ENCODE measurements around the gene ATP5IF1.

Gene ATP5IF1

GRCh38 chr1:28235755-28236655, at the start of gene ATP5IF1:
ATP5IF1 (plus strand) TSS chr1:28236124; CDS start chr1:28236184, 60 bp downstream.
- peak; percentile 72 to 84 (median 73) for DNase-seq (ENCODE audit: low read depth in 2 of 3, low spot score in 2 of 3)

- DNase-seq (ENCODE audit: low read depth in 2 of 3, low spot score in 2 of 3), result no peak
Measured at GRCh38 chr1:28190337-28190979, 45.5 kb upstream of the ATP5IF1 start.

DNA sequence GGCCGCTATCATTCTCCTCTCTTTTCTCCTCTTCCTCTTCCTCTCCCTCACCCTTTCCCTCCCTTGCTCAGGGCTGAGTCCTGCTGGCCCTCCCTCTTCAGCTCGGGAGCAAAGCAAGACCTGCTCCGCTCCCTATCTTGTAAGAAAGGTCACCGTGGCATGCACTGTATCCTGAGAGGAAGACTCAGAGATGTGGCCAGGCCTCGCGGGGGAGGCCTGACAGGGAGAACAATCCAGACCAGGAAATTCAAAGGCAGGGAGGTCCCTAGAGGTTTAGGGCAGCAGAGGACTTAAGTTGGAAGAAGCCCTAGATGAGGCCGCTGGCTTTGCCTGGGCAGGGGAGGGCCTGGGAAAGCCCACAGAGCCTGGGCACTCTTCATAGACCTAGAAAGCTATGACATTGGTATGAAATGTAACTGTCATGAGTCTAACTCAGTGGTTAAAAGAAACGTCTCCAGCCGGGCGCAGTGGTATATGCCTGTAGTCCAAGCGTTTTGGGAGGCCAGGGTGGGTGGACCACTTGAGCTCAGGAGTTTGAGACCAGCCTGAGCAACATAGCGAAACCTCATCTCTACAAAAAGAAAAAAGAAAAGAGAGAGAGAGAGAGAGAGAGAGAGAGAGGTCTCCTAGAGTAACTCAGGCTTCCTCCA, 44.8 kb upstream of the ATP5IF1 start:
- no peak for DNase-seq (ENCODE audit: low read depth in 2 of 3, low spot score in 2 of 3)

DNA sequence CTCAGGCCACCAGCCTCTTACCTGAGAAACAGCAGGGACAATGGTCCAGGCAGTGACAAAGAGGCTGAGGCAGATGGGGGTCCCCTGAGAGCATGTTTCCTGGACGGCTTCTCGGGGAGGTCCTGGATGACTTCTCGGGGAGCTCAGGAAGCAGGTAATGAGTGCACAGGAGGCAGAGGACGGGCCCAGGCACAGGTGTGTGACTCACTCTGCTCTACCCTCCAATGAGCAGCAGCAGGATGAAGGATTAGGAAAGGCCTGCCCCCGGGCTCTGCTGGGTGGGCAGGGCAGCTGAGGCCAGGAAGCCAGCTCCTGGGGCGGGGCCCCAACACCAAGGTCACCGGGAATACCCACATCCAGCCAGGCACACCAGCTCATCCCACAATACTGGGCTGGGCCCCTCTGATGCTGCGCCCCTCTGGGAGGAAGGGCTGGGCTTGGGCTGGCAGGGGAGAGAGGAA, 42.2 kb upstream of the ATP5IF1 start:
- no peak for DNase-seq (ENCODE audit: low read depth in 2 of 3, low spot score in 2 of 3)

GRCh38 chr1:28194326-28195035, 41.4 kb upstream of the ATP5IF1 start:
- no peak for DNase-seq (ENCODE audit: low read depth in 2 of 3, low spot score in 2 of 3)

- no peak for DNase-seq (ENCODE audit: low read depth in 2 of 3, low spot score in 2 of 3)
Measured at GRCh38 chr1:28195780-28196179, 40.1 kb upstream of the ATP5IF1 start.

GRCh38 chr1:28196330-28196729, 39.6 kb upstream of the ATP5IF1 start:
- no peak for DNase-seq (ENCODE audit: low read depth in 2 of 3, low spot score in 2 of 3)

GRCh38 chr1:28197682-28198415, 38.1 kb upstream of the ATP5IF1 start:
- DNase-seq (ENCODE audit: low read depth in 2 of 3, low spot score in 2 of 3), result no peak

DNA sequence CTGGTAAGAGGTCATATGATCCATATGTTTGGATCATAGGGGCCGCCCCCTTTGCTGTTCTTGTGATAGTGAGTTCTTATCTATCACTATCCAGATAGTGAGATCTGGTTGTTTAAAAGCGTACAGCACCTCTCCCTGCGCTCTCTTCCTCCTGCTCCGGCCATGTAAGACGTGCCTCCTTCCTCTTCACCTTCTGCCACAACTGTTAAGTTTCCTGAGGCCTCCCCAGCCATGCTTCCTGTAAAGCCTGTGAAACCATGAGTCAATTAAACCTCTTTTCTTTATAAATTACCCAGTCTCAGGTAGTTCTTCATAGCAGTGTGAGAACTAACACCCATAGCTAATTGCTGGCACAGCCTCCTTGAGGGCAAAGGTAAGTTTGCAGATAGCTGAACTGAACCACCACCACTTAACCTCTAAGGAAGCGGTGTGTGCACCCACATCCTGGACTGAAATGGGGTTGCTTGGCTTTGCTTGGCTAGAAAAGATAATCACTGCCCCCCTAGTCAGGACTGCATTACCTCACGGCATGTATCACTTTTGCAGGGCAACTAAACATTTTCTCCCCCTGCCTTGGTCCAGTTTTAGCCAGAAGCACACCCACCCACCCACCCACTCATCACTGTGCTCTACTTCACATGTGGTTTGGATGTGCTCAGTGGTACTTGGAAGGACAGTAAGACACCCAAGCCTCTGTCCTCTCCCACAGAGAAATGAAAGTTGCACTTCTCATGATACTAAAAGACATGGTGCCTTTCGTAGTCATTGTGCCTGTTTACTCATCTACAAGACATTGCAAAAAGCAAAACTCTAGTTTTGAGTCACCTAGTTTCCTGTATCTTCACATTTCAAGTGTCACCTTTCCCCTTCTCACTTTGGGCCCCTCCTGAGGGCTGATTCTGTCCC, 36.3 kb upstream of the ATP5IF1 start:
- DNase-seq (ENCODE audit: low read depth in 2 of 3, low spot score in 2 of 3), result peak; percentile 31 to 54 (median 32)

- no peak for DNase-seq (ENCODE audit: low read depth in 2 of 3, low spot score in 2 of 3)
Measured at GRCh38 chr1:28200234-28200873, 35.6 kb upstream of the ATP5IF1 start.

DNA sequence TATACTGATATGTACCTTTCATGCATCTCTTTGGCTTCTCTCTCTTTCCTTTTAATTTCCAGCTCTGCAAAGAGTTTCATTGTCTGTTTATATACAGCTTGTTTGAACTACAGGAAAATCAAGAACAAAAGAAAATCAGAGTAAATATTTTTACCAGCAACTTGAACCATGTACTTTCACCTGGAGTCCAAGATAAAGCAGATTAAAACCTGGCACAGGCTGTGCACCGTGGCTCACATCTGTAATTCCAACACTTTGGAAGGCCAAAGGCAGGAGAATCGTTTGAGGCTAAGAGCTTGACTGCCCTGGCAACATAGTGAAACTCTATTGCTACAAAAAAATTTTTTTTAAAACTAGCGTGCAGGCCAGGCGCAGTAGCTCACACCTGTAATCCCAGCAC, 30.7 kb upstream of the ATP5IF1 start:
- no peak for DNase-seq (ENCODE audit: low read depth in 2 of 3, low spot score in 2 of 3)

DNA sequence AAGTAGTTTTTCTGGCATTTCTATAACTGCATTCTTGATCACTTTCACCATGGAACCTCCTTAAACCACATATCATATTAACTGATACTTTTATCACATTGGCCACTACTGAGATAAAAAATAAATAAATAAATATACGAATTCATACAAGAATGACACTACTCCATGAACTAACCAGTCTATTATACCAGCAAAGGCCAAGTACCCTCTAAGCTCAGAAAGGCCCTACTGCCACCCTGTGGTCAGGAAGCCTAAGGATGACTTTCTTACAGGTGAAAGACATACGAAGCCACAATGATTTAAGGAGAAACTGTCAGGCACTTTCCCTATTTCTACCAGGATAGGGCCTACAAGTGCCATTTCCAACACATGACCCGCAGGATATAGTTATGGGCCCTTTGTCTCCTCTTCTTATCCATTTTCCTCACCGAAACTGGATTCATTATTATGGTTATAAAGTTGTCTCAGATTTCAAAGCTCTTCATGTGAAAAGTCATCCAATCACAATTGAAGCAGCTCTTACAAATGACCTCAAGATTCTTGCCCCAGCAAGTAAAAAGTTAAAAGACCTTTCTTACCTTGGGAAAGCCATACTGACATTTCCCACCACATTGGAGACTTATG, 27.0 kb upstream of the ATP5IF1 start:
- DNase-seq (ENCODE audit: low read depth in 2 of 3, low spot score in 2 of 3), result no peak

GRCh38 chr1:28209700-28210099, 26.2 kb upstream of the ATP5IF1 start:
- no peak for DNase-seq (ENCODE audit: low read depth in 2 of 3, low spot score in 2 of 3)

- no peak for DNase-seq (ENCODE audit: low read depth in 2 of 3, low spot score in 2 of 3)
Measured at GRCh38 chr1:28213315-28213714, 22.6 kb upstream of the ATP5IF1 start.

- DNase-seq (ENCODE audit: low read depth in 2 of 3, low spot score in 2 of 3), result no peak
Measured at GRCh38 chr1:28229089-28229488, 6.8 kb upstream of the ATP5IF1 start.

- no peak for DNase-seq (ENCODE audit: low read depth in 2 of 3, low spot score in 2 of 3)
Measured at GRCh38 chr1:28229996-28230395, 5.9 kb upstream of the ATP5IF1 start.

- DNase-seq (ENCODE audit: low read depth in 2 of 3, low spot score in 2 of 3), result peak; percentile 79 to 89 (median 82)
Measured at GRCh38 chr1:28232558-28233263, 3.2 kb upstream of the ATP5IF1 start, which contains the start of gene DNAJC8. DNAJC8 (minus strand) TSS chr1:28233029; CDS start chr1:28232998, 31 bp downstream.

DNA sequence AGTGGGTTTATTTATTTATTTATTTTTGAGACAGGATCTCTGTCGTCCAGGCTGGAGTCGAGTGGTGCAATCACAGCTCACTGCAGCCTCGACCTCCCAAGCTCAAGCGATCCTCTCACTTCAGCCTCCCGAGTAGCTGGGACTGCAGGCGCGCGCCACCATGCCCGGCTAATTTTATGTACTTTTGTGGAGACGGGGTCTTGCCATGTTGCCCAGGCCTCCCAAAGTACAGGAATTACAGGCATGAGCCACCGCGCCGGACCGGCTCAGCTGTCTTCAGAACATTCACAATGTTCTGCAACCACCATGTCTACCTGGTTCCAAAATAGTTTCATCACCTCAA, 2.7 kb upstream of the ATP5IF1 start:
- DNase-seq (ENCODE audit: low read depth in 2 of 3, low spot score in 2 of 3), result no peak

All from activated CD8-positive, alpha-beta memory T cell treated with anti-CD3 and anti-CD28 coated beads for 48 hours (primary cell).